GM23248 (cell line): ENCODE results near the gene CNTNAP4. TPM values are rescaled to one million over a fixed set of nuclear protein-coding genes. Genes with fewer than 3 reads are reported as not detected.

Experiments
- DNase-seq: peaks from one replicate; pipeline ENCODE4 v3.0.0-alpha.2; 2015
- H2AFZ ChIP-seq: fragments of 200-600 bp; sonication (generic); 2 replicates; pipeline ENCODE4 v1.6.1; 2016; ENCODE audit warnings: antibody characterized with exemption
- H3F3A ChIP-seq: fragments of 200-600 bp; sonication (generic); 2 replicates; pipeline ENCODE4 v1.6.1; 2016; ENCODE audit warnings: mild to moderate bottlenecking, antibody characterized with exemption, mixed run types; ENCODE audit not compliant: insufficient read depth
- H3K27ac ChIP-seq: fragments of 200-600 bp; sonication (generic); 2 replicates; pipeline ENCODE4 v1.5.1; 2016; ENCODE audit warnings: mild to moderate bottlenecking
- H3K27me3 ChIP-seq: fragments of 200-600 bp; sonication (generic); replicated peaks from 2 replicates; pipeline ENCODE4 v1.6.1; 2016; ENCODE audit warnings: mild to moderate bottlenecking; ENCODE audit not compliant: insufficient read depth
- H3K36me3 ChIP-seq: fragments of 200-600 bp; sonication (generic); 2 replicates; pipeline ENCODE4 v1.6.1; 2016; ENCODE audit warnings: low read depth, mild to moderate bottlenecking
- H3K4me1 ChIP-seq: fragments of 200-600 bp; sonication (generic); 2 replicates; pipeline ENCODE4 v1.6.1; 2016; ENCODE audit warnings: mild to moderate bottlenecking; ENCODE audit not compliant: insufficient read depth
- H3K4me2 ChIP-seq: fragments of 200-600 bp; sonication (generic); one replicate; pipeline ENCODE4 v1.6.1; 2016; ENCODE audit warnings: mild to moderate bottlenecking; ENCODE audit not compliant: unreplicated experiment
- H3K4me3 ChIP-seq: fragments of 200-600 bp; sonication (generic); 2 replicates; pipeline ENCODE4 v1.5.1; 2016; ENCODE audit warnings: mild to moderate bottlenecking
- H3K79me2 ChIP-seq: fragments of 200-600 bp; sonication (generic); 2 replicates; pipeline ENCODE4 v1.6.1; 2016; ENCODE audit warnings: mild to moderate bottlenecking; ENCODE audit not compliant: insufficient read depth
- H3K9ac ChIP-seq: fragments of 200-600 bp; sonication (generic); 2 replicates; pipeline ENCODE4 v1.6.1; 2016; ENCODE audit warnings: mild to moderate bottlenecking
- H3K9me2 ChIP-seq: fragments of 200-600 bp; sonication (generic); 2 replicates; pipeline ENCODE4 v1.6.1; 2016; ENCODE audit warnings: mixed run types, mild to moderate bottlenecking, moderate library complexity; ENCODE audit not compliant: insufficient read depth
- H3K9me3 ChIP-seq: fragments of 200-600 bp; sonication (generic); one replicate; pipeline ENCODE4 v1.6.1; 2017; ENCODE audit warnings: low read depth
- H4K20me1 ChIP-seq: fragments of 200-600 bp; sonication (generic); 2 replicates; pipeline ENCODE4 v1.6.0; 2016; ENCODE audit not compliant: insufficient read depth
- EZH2 ChIP-seq: fragments of 200-600 bp; sonication (generic); IDR thresholded peaks from 2 replicates; pipeline ENCODE4 v1.6.1; 2018; ENCODE audit warnings: antibody characterized with exemption, mild to moderate bottlenecking; ENCODE audit not compliant: insufficient read depth, poor library complexity, severe bottlenecking
- EZH2phosphoT487 ChIP-seq: fragments of 200-600 bp; sonication (generic); IDR thresholded peaks from 2 replicates; pipeline ENCODE4 v1.6.1; 2018; ENCODE audit warnings: antibody characterized with exemption, moderate library complexity, mild to moderate bottlenecking, low read depth; ENCODE audit not compliant: insufficient read depth
- WGBS, 2 experiments: methylation state at CpG; one replicate each; pipeline ENCODE4 v1.1.6; 2015 to 2017; ENCODE audit warnings: low lambda C conversion rate in 2 of 2, low coverage in 1 of 2; ENCODE audit errors: missing lambda C conversion rate in 2 of 2; 5-methylcytosine and 5-hydroxymethylcytosine counted together
- in situ Hi-C: fragments of 300-500 bp; cut with MboI; formaldehyde crosslinking; loops from 2 replicates; pipeline ENCODE4 v1.15.0; 2020
- polyA plus RNA-seq: library from polyadenylated mRNA; unstranded; fragments of >200 nt; fragmentation: Nextera tagmentation; extraction: Ambion mirVana; gene quantifications from 2 replicates; pipeline ENCODE4 v1.2.1, GENCODE V29; 2016
- total RNA-seq: library from RNA; depleted of rRNA; stranded (reverse); fragments of >200 nt; shearing (Covaris generic); gene quantifications from 2 replicates; pipeline ENCODE4 v1.2.3, GENCODE V29; 2014

Gene CNTNAP4
- total and polyA plus RNA-seq, 2 experiments from 2014 or later = not detected

DNA sequence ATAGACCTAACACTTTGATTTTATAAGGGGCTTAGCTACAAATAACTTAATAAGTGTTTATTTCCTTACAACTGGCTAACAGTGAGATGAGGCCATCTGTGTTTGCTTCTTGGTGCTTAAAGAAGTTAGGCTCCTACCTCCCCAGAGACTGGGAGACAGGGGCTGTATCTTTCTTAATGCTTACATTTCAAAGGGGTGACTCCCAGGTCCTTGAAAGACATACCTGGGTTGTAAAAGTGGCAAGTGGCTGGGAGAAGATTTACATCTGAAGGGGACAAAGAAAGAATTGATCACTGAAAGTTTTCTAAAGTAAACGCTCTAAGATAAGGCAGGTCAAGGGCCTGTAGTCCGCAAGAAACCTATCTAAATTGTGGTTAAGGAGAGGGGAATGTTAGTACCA is 196.8 kb downstream of the CNTNAP4 start:
- WGBS, 2 experiments = 18% methylated on average over 2 of the region's 2 CpGs
- no peaks in the 10 kb centered on the region for H3K4me1 ChIP-seq
- no peaks in the 10 kb centered on the region for H3F3A ChIP-seq
- no peak overlapping the region for H3K4me2 ChIP-seq
- no peak overlapping the region for H3K27ac ChIP-seq
- H3K9me2 ChIP-seq = no peaks in the 10 kb centered on the region
- H3K4me3 ChIP-seq = no peak overlapping the region
- no peak overlapping the region for H2AFZ ChIP-seq
- H3K9me3 ChIP-seq = no peaks in the 10 kb centered on the region
- H3K79me2 ChIP-seq = no peaks in the 10 kb centered on the region
- no peak for TF ChIP-seq EZH2phosphoT487
- TF ChIP-seq EZH2 = no peak
- no peaks in the 10 kb centered on the region for H3K36me3 ChIP-seq
- H3K9ac ChIP-seq = no peak overlapping the region
- no peaks in the 10 kb centered on the region for H3K27me3 ChIP-seq
- H4K20me1 ChIP-seq = no peaks in the 10 kb centered on the region
- no peak for DNase-seq
- in situ Hi-C loops = no loop called here

DNA sequence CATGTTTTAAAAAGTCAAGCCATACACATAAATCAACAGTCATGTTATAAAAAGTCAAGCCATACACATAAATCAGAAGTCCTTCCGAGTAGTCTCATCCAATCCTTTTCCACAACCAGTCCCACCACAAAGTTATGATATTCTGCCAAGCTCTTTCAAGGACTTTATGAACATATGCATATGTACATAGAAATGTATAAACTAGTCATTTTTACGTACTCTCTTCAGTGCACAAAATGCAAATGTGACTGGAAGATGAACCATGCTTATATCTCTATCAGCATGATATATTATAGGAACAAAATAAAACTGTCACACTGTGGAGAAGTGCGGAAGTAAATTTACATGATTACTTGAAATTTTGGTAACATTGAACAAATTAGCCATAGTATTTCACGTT is 200.9 kb downstream of the CNTNAP4 start:
- TF ChIP-seq EZH2 = no peak
- no peak for TF ChIP-seq EZH2phosphoT487
- Histone ChIP-seq H3K9ac (no peak overlapping the region), H2AFZ (no peak overlapping the region), H3K4me1 (no peaks in the 10 kb centered on the region), H4K20me1 (no peaks in the 10 kb centered on the region), H3K27me3 (no peaks in the 10 kb centered on the region), H3K79me2 (no peaks in the 10 kb centered on the region), H3K9me3 (no peaks in the 10 kb centered on the region), H3F3A (no peaks in the 10 kb centered on the region), H3K4me3 (no peak overlapping the region), H3K9me2 (no peaks in the 10 kb centered on the region), H3K4me2 (no peak overlapping the region), H3K27ac (no peak overlapping the region), H3K36me3 (no peaks in the 10 kb centered on the region)
- no peak for DNase-seq
- in situ Hi-C loops = no loop called here
- 11% methylated on average over 4 of the region's 4 CpGs for WGBS, 2 experiments

- no peaks in the 10 kb centered on the region for H4K20me1 ChIP-seq
- WGBS, 2 experiments = 30 to 33% methylated on average over 7 to 8 of the region's 8 CpGs
- no peak for TF ChIP-seq EZH2phosphoT487
- no peak for TF ChIP-seq EZH2
These were observed 206.2 kb downstream of the CNTNAP4 start for GRCh38 chr16:76483307-76483909.

DNA sequence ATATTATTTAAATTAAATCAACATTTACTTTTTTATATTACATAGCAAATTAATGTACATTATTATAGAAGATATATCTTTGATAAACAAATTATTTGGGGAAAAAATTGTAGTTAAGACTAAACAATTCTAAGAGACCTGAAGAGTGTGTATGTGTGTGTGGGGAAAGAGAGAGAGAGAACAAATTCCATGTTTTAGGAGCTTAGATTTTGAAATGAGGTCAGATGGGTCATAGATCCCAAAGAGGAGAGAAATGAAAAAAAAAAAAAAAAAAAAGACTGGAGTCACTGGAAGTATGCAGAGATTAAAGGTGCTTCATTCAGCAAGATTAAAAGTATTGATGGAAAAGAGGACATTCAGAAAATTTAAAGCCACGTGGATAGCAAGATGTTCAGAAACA is 206.8 kb downstream of the CNTNAP4 start:
- no peaks in the 10 kb centered on the region for H3K4me1 ChIP-seq
- no peaks in the 10 kb centered on the region for H3K9me3 ChIP-seq
- no peak overlapping the region for H3K4me3 ChIP-seq
- H3K27ac ChIP-seq = no peak overlapping the region
- no peak for TF ChIP-seq EZH2phosphoT487
- TF ChIP-seq EZH2 = no peak
- no peak overlapping the region for H2AFZ ChIP-seq
- WGBS, 2 experiments = 0% methylated on average over 1 of the region's 1 CpG
- H4K20me1 ChIP-seq = no peaks in the 10 kb centered on the region
- H3K9me2 ChIP-seq = no peaks in the 10 kb centered on the region
- in situ Hi-C loops = no loop called here
- no peaks in the 10 kb centered on the region for H3K27me3 ChIP-seq
- H3K79me2 ChIP-seq = no peaks in the 10 kb centered on the region
- no peak for DNase-seq
- no peak overlapping the region for H3K4me2 ChIP-seq
- H3K9ac ChIP-seq = no peak overlapping the region
- no peaks in the 10 kb centered on the region for H3F3A ChIP-seq
- no peaks in the 10 kb centered on the region for H3K36me3 ChIP-seq

More at GRCh38 chr16:76483307-76483909, 206.2 kb downstream of the CNTNAP4 start:
- no peaks in the 10 kb centered on the region for H3K4me1 ChIP-seq
- H3K79me2 ChIP-seq = no peaks in the 10 kb centered on the region
- no peak overlapping the region for H3K27ac ChIP-seq
- H3K9me3 ChIP-seq = no peaks in the 10 kb centered on the region
- no peaks in the 10 kb centered on the region for H3K36me3 ChIP-seq
- H3K9me2 ChIP-seq = no peaks in the 10 kb centered on the region
- no peak overlapping the region for H3K4me3 ChIP-seq
- H3K4me2 ChIP-seq = no peak overlapping the region
- in situ Hi-C loops = no loop called here
- no peak overlapping the region for H3K9ac ChIP-seq
- no peaks in the 10 kb centered on the region for H3F3A ChIP-seq
- H2AFZ ChIP-seq = no peak overlapping the region
- no peak for DNase-seq
- no peaks in the 10 kb centered on the region for H3K27me3 ChIP-seq

GRCh38 chr16:76486740-76487139 is 209.5 kb downstream of the CNTNAP4 start:
- no peaks in the 10 kb centered on the region for H4K20me1 ChIP-seq
- no peaks in the 10 kb centered on the region for H3K36me3 ChIP-seq
- no peaks in the 10 kb centered on the region for H3K9me3 ChIP-seq
- 20 to 21% methylated on average over 1 of the region's 1 CpG for WGBS, 2 experiments
- H3K79me2 ChIP-seq = no peaks in the 10 kb centered on the region
- no peaks in the 10 kb centered on the region for H3K9me2 ChIP-seq
- no peak overlapping the region for H3K4me2 ChIP-seq
- no peak overlapping the region for H3K27ac ChIP-seq
- H3F3A ChIP-seq = no peaks in the 10 kb centered on the region
- H3K27me3 ChIP-seq = no peaks in the 10 kb centered on the region
- no peak overlapping the region for H2AFZ ChIP-seq
- no peak for TF ChIP-seq EZH2phosphoT487
- TF ChIP-seq EZH2 = no peak
- H3K4me3 ChIP-seq = no peak overlapping the region
- H3K9ac ChIP-seq = no peak overlapping the region
- in situ Hi-C loops = no loop called here
- DNase-seq = no peak
- no peaks in the 10 kb centered on the region for H3K4me1 ChIP-seq
